Aorta (tissue), 5 donors: Measurements from ENCODE around the gene DCST1. TPM values are rescaled to one million over a fixed set of nuclear protein-coding genes. Genes with fewer than 3 reads are reported as not detected.
"Not testable (repeated sequence)": the region's sequence is repeated elsewhere in the genome, so short reads cannot be mapped to it uniquely, and the experiment has no call there.

ENCODE experiments used
- ATAC-seq: fragments of 200-7000 bp; cut with Tn5 transposase; one replicate; pipeline ENCODE4 v1.9.1; 2022; ENCODE audit warnings: moderate library complexity; ENCODE audit not compliant: low FRiP score
- DNase-seq, 2 donors: peaks; one replicate each; pipeline ENCODE4 v3.0.0-alpha.2; 2020
- H3K27ac ChIP-seq, 2 donors: one replicate each; pipeline ENCODE4 v1.5.1; 2013; ENCODE audit warnings: low read length in 2 of 2, mild to moderate bottlenecking in 2 of 2, moderate library complexity in 2 of 2, control low read depth in 1 of 2, inconsistent platforms in 1 of 2, low read depth in 1 of 2
- H3K27me3 ChIP-seq, 2 donors: one replicate each; pipeline ENCODE4 v1.6.1; 2013; ENCODE audit warnings: control low read depth in 1 of 2, low read length in 1 of 2, mild to moderate bottlenecking in 1 of 2, moderate library complexity in 1 of 2; ENCODE audit not compliant: insufficient read depth in 2 of 2, control insufficient read depth in 1 of 2
- H3K36me3 ChIP-seq, 2 donors: one replicate each; pipeline ENCODE4 v1.6.1; 2013; ENCODE audit warnings: control low read depth in 1 of 2, low read length in 1 of 2, mild to moderate bottlenecking in 1 of 2; ENCODE audit not compliant: insufficient read depth in 2 of 2, control insufficient read depth in 1 of 2
- H3K4me1 ChIP-seq, 2 donors: one replicate each; pipeline ENCODE4 v1.6.1; 2013; ENCODE audit warnings: low read length in 2 of 2, control low read depth in 1 of 2, mild to moderate bottlenecking in 1 of 2, moderate library complexity in 1 of 2; ENCODE audit not compliant: insufficient read depth in 2 of 2, control insufficient read depth in 1 of 2
- H3K4me3 ChIP-seq, 2 donors: one replicate each; pipeline ENCODE4 v1.5.1; 2013; ENCODE audit warnings: low read length in 2 of 2, control low read depth in 1 of 2, mild to moderate bottlenecking in 1 of 2
- H3K9me3 ChIP-seq: one replicate; pipeline ENCODE4 v1.6.1; 2013; ENCODE audit warnings: mild to moderate bottlenecking, low read length; ENCODE audit not compliant: control insufficient read depth
- WGBS, 2 donors: extraction: QIAGEN DNeasy Blood & Tissue Kit; methylation state at CpG; one replicate each; pipeline ENCODE4 v1.1.7; 2013; 5-methylcytosine and 5-hydroxymethylcytosine counted together
- intact Hi-C, 2 donors: fragments of 100-400 bp; cut with DNase I; formaldehyde crosslinking; loops; one replicate each; pipeline versions ENCODE4 v1.14.2 to v1.15.0; 2022
- long read RNA-seq, 2 donors: library from polyadenylated mRNA; unstranded; transcript quantifications; one replicate each; pipeline ENCODE4 v2.0.0, GENCODE V29; 2020 to 2021
- polyA plus RNA-seq, 2 donors: library from polyadenylated mRNA; stranded (reverse); fragments of 200-250 nt; gene quantifications; one replicate each; pipeline ENCODE4 v1.2.3, GENCODE V29; 2013
- total RNA-seq, 2 donors: library from RNA; stranded (reverse); fragmentation: NEBNext Ultra II Directional; extraction: Animal tissue kit (Norgen Biotek cat#: 25700); gene quantifications; one replicate each; pipeline ENCODE4 v1.2.1, GENCODE V29; 2021
- donor health status: healthy with polysubstance abuse.
- donor health status: Bipolar disorder and iron deficiency.
- donor health status: DM: no; HTN: no; CAD: no.
- donor health status: DM: no; HTN: no; CAD: no.
- donor health status: DM: yes; HTN: yes; CAD: no.

DCST1 gene
- total RNA-seq (under 1 TPM in 1 of 2 donors, not detected in 1; 0.26 TPM), polyA plus RNA-seq (not detected)
- long read RNA-seq, donor 1, partial matches to known transcripts = 0 of 3 reads
- long read RNA-seq, donor 1, other reads (novel, unspliced or antisense) = 3 of 3 reads
- long read RNA-seq, donor 2, partial matches to known transcripts = 0 of 2 reads
- long read RNA-seq, donor 2, other reads (novel, unspliced or antisense) = 2 of 2 reads

- 97% methylated on average over 9 of the region's 9 CpGs for WGBS, 2 donors
- ATAC-seq (no peak), DNase-seq (no peak)
- H3K27me3 ChIP-seq = no peaks in the 10 kb centered on the region
- no peak within 1 kb of the TSS for H3K27ac ChIP-seq
- no peaks in the 10 kb centered on the region for H3K4me1 ChIP-seq
- no peaks in the 10 kb centered on the region for H3K36me3 ChIP-seq
- H3K4me3 ChIP-seq = no peak within 1 kb of the TSS
- H3K9me3 ChIP-seq = no peaks in the 10 kb centered on the region
- intact Hi-C loops = no loop called here
Measured at GRCh38 chr1:155033524-155033923, at the start of gene DCST1, which contains the start of gene DCST2. Gene DCST1 (plus strand): TSS chr1:155033824. CDS start chr1:155034037, 213 bp downstream. Gene DCST2 (minus strand): TSS chr1:155033781. CDS start chr1:155033701, 80 bp downstream.

- H3K36me3 ChIP-seq, H3K4me1 ChIP-seq, H3K4me3 ChIP-seq, DNase-seq, intact Hi-C loops, H3K9me3 ChIP-seq, H3K27me3 ChIP-seq, H3K27ac ChIP-seq, ATAC-seq: not testable (repeated sequence)
- WGBS, 2 donors = 89% methylated on average over 4 of the region's 4 CpGs
Measured at GRCh38 chr1:154986736-154987135, 46.9 kb upstream of the DCST1 start.

GRCh38 chr1:154987326-154987725 lies 46.3 kb upstream of the DCST1 start:
- Histone ChIP-seq H3K4me3 (no peak overlapping the region), H3K27ac (no peak overlapping the region), H3K27me3 (no peaks in the 10 kb centered on the region), H3K4me1 (peaks cover 0 to 2% of the 10 kb centered on the region in 2 donors), H3K9me3 (no peaks in the 10 kb centered on the region), H3K36me3 (peaks cover 2 to 4% of the 10 kb centered on the region in 2 donors)
- WGBS, 2 donors = 84 to 86% methylated on average over 6 of the region's 6 CpGs
- no peak for DNase-seq
- intact Hi-C loops = no loop called here
- no peak for ATAC-seq

GRCh38 chr1:154988058-154988954 lies 45.3 kb upstream of the DCST1 start:
- no peaks in the 10 kb centered on the region for H3K9me3 ChIP-seq
- intact Hi-C loops = no loop called here
- H3K27ac ChIP-seq = no peak overlapping the region
- 82 to 85% methylated on average over 17 of the region's 17 CpGs for WGBS, 2 donors
- peak in 1 of 2 donors; percentile 39 for DNase-seq
- peaks cover 2 to 4% of the 10 kb centered on the region in 2 donors for H3K36me3 ChIP-seq
- no peaks in the 10 kb centered on the region for H3K27me3 ChIP-seq
- H3K4me3 ChIP-seq = no peak overlapping the region
- H3K4me1 ChIP-seq = no peaks in the 10 kb centered on the region
- ATAC-seq = no peak

- ATAC-seq (no peak), DNase-seq (no peak)
- WGBS, 2 donors = 84 to 85% methylated on average over 3 of the region's 3 CpGs
- H3K9me3 ChIP-seq = no peaks in the 10 kb centered on the region
- no peak overlapping the region for H3K4me3 ChIP-seq
- intact Hi-C loops = no loop called here
- no peaks in the 10 kb centered on the region for H3K4me1 ChIP-seq
- no peak overlapping the region for H3K27ac ChIP-seq
- H3K27me3 ChIP-seq = no peaks in the 10 kb centered on the region
- peaks cover 2 to 4% of the 10 kb centered on the region in 2 donors for H3K36me3 ChIP-seq
Measured at GRCh38 chr1:154989195-154989860, 44.3 kb upstream of the DCST1 start.

- intact Hi-C loops = no loop called here
- WGBS, 2 donors = 91 to 92% methylated on average over 8 of the region's 8 CpGs
- no peak for DNase-seq
- Histone ChIP-seq H3K9me3 (no peaks in the 10 kb centered on the region), H3K4me3 (no peak overlapping the region), H3K27ac (no peak overlapping the region), H3K4me1 (no peaks in the 10 kb centered on the region), H3K27me3 (no peaks in the 10 kb centered on the region), H3K36me3 (peaks cover 2 to 4% of the 10 kb centered on the region in 2 donors)
- ATAC-seq = no peak
Measured at GRCh38 chr1:154990276-154990675, 43.3 kb upstream of the DCST1 start.

GRCh38 chr1:154992721-154993571 lies 40.7 kb upstream of the DCST1 start:
- intact Hi-C loops = no loop called here
- H3K4me3 ChIP-seq = no peak overlapping the region
- H3K36me3 ChIP-seq = peaks cover 2 to 4% of the 10 kb centered on the region in 2 donors
- WGBS, 2 donors = 83 to 84% methylated on average over 14 of the region's 14 CpGs
- no peaks in the 10 kb centered on the region for H3K27me3 ChIP-seq
- H3K27ac ChIP-seq = no peak overlapping the region
- no peaks in the 10 kb centered on the region for H3K9me3 ChIP-seq
- ATAC-seq = no peak
- peak in 1 of 2 donors; percentile 33 for DNase-seq
- H3K4me1 ChIP-seq = no peaks in the 10 kb centered on the region
